ENCODE results near the gene NRSN2.

DNA sequence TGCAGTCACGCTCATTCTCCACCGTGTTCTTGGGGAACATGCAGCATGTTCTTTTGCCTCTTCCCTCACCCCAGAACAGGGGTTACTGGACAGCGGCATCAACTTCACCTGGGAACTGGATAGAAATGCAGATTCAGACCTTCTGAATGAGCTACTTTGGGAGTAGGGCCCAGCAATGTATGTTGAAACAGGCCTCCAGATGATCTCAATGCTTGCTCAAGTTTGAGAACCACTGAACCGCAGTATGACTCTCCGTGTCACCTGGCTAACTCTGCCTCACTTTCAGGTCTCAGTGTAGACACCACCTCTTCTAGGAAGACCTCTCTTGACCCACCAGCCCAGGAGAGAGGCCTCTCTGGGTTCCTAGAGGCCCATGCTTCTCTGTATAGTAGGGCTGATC is 38.5 kb downstream of the NRSN2 start:
- TF ChIP-seq RFX5 (IDR thresholded peaks at IDR 0.05; ENCODE audit: low read length) (no peak), YY1 (IDR thresholded peaks at IDR 0.05; ENCODE audit: low read depth) (no peak)
- TF ChIP-seq, protein P1, sequence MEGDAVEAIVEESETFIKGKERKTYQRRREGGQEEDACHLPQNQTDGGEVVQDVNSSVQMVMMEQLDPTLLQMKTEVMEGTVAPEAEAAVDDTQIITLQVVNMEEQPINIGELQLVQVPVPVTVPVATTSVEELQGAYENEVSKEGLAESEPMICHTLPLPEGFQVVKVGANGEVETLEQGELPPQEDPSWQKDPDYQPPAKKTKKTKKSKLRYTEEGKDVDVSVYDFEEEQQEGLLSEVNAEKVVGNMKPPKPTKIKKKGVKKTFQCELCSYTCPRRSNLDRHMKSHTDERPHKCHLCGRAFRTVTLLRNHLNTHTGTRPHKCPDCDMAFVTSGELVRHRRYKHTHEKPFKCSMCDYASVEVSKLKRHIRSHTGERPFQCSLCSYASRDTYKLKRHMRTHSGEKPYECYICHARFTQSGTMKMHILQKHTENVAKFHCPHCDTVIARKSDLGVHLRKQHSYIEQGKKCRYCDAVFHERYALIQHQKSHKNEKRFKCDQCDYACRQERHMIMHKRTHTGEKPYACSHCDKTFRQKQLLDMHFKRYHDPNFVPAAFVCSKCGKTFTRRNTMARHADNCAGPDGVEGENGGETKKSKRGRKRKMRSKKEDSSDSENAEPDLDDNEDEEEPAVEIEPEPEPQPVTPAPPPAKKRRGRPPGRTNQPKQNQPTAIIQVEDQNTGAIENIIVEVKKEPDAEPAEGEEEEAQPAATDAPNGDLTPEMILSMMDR (IDR thresholded peaks at IDR 0.05), result no peak
